ENCODE measurements around the gene PLPP3.

Gene PLPP3

DNA sequence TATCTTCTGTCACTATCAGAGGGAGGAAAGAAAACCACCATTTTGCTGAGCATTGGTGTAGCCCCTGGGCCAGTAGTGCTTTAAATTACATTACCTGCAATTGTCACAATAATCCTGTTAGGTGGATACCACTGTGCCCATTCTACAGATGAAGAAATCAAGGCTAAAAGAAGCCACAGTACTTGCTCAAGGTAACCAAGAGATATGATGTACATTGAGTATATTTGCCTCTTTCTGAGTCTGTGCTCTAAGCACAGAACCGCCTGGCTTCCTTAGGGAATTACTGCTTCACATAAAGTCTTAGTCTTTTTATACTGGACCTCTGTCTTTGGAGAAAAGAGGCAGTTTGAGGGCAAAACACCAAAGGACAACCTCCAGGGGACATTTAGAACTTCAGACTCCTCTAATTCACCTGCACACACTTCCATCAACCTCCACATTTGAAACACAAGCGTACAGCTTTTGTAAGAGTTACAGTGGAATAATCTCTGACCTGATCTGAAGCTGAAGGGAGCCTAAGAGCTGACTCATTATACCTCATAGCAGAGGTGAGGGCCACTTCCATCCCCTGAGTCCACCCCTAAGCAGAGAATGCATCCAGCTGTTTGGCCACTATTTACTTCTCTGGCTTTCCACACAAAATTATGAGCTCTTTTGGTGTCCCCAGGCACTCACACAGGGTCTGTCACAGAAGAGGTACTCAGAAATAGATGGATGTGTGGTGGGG lies 61.8 kb downstream of the PLPP3 start:
- no peak for DNase-seq

DNA sequence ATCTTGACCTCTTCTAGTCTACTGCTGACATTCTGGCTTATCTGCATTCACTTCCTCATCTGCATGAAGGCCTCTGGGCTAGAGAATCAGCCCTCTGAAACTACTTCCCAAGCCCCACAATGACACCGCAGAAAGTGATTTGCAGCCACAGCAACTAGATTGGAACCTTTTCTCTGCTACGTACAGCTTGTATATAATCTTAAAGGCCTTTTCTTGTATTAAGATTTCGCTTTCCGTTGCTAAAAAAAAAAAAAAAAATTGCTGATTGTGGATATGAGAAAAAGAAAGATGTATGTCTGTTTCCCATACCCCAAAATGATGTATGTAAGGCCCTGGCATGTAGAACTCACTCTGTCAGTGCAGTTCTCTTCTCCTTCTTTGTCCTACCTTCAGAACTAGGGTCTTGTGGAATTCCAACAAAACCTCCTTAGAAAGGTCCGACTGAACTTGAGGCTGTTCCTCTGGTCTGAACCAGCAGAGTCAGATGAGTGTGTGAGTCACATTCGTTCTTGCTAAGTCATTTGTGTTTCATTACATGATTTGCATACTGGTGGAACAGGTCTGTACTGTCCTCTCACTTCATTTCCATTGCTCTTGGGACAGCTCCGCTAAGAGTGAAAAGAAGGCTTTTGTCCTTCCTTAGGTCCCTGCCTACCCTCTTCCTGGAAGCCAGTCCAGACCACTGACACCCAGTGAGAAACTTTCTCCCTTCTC lies 62.7 kb downstream of the PLPP3 start:
- DNase-seq: no peak

DNA sequence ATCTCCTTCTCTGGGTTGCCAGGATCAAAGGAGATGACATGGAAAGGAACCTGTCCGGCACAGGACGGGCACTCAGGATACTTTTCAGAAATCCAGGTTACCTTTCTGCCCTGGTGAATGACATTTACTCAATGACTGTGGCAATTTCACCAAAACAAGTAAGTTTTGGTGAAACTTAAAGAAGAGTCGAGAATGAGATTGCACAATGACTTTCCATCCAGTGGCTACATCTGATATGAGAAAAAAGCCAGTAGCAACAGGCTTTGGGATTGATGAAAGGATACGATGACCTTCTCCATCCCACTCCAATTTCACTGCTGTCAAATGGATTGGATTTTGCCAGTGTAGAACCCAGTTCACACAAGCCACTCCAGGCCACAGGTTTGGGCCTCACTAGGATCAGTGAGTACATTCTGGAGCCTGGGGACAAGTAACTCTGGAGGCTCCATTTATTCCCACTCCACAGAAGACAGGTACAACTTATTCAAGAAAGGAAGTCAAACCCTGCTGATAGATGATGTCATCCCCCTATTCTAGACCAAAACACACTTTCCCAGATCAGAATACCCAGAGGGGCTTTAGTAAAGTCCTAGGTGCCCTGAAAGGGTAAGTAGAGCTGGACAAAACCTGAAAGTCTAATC lies 63.3 kb downstream of the PLPP3 start:
- no peak for DNase-seq

DNA sequence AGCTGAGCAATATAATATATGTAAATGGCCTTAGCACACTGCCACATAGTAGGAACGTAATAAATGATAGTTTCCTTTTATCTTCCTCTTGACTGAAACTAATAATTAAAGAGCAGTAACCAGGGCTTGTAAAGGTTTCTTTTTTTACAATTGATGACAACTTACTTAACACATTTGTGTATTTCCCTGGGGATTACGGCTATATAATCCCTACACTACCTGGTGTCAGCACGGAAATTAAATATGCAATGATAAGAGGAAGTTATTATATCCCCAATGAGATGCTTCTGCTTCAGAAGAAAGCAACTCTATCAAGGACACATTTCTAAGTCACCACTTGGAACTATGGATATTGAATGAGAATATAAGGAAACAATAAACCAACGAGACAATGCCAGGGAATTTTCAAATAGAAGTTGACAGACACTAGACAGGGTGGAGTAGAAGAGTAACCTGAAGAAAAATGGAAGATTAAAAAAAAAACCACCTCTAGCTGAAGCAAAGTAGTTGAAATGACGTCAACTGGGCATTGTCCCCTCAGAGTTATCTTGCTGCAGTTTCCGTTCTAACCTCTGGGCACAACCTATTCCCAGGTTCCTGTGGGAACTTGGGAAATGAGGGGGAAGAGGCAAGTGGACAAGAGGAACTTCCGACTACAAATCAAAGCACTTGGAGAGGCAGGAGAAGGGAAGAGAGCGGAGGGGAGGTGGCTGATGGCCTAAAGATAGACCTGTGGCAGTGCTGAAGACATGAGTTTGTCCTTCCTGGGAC lies 66.5 kb downstream of the PLPP3 start:
- DNase-seq: no peak

- no peak for DNase-seq
These were observed 67.6 kb downstream of the PLPP3 start for GRCh38 chr1:56511766-56512165.

- no peak for DNase-seq
These were observed 68.0 kb downstream of the PLPP3 start for GRCh38 chr1:56511364-56511763.

- no peak for DNase-seq
These were observed 68.7 kb downstream of the PLPP3 start for GRCh38 chr1:56510642-56511021.

- DNase-seq: no peak
These were observed 69.4 kb downstream of the PLPP3 start for GRCh38 chr1:56509713-56510641.

DNA sequence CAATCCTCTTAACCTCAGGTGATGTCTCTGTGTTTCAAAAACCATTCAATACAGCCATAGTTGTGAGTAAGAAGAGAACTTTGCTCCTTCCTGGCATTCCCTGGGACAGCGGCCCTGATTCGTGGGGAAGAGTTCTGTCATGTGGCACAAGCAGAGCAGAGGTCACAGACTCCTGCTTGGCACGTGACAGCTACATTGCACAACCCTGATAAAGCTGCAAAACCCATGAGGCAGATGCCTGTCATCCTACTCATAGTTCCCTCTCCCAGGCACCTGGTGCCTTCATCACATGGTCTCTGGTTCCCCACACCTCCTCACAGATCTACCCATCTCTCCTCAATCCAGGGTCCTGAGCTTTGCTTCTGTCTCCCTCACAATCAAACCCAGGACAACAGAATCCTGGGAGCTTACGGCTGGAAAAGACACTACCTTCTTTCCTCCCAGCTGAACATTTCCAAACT lies 70.8 kb downstream of the PLPP3 start:
- DNase-seq: no peak

- DNase-seq: no peak
These were observed 71.3 kb downstream of the PLPP3 start for GRCh38 chr1:56507925-56508522.

GRCh38 chr1:56506951-56507491 lies 72.3 kb downstream of the PLPP3 start:
- DNase-seq: no peak

DNA sequence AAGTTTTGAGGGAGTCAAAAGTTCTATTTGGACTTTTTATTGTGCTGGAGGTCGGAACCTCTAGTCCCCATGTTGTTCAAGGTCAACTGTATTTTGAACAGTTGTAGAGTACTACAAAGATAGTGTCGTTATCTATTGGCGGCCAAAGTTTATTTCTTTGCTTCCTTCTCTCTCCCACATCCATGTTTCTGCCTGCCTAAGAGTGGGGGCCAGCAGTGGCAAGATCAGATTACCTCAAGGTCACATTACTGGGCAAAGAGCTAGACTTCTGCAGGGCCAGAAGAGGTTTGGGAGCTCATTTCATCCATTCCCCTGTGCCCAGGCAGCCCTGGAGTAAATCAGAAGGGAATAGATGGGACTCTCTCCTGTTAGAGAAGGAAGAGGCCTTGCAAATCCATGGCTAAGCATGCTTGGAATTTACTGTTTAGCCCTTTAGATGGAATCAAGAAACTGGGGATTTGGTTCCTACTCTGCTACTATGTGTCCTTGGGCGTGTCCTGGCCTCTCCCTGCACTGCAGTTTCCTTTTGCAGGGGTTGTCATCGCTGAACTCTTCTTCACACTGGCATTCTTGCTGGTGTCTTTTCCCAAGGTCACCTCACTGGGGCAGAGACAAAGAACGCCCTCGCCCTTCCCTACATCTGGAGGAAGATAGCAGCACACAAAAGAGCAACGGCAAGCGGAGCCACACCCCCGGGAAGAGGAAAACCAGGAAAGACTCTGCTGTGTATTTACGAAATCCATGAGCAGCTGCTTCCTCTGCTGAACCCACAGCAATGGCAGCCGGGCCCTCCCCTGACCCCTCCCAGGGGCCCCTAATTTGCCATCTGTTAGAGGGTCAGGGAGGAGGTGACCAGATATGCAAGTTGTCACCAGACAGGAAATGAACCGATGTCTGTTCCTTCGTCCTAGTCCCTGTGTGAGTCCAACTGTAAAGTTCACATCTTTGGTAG lies 73.3 kb downstream of the PLPP3 start:
- DNase-seq: no peak

- DNase-seq: no peak
These were observed 76.6 kb downstream of the PLPP3 start for GRCh38 chr1:56502700-56503245.

DNA sequence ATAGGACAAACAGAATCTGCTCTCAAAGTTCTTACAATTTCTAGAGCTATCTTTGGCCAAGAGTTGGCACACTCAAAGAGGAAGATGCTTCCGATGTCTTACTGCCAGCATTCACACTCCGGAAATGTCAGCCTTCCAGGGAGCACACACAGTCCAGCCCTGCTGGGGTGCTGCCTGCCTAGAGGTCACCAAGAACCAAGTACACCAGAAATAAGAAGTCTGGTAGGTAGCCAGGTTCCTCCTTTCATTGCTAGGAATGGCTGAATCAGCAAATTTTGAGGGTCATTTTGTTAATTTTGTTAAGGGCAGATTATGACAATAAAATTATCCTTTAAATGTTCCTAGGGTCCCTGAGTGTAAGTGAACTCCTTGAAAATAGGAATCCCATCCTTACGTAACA lies 77.5 kb downstream of the PLPP3 start:
- DNase-seq: no peak

GRCh38 chr1:56501426-56501825 lies 77.9 kb downstream of the PLPP3 start:
- DNase-seq: no peak

DNA sequence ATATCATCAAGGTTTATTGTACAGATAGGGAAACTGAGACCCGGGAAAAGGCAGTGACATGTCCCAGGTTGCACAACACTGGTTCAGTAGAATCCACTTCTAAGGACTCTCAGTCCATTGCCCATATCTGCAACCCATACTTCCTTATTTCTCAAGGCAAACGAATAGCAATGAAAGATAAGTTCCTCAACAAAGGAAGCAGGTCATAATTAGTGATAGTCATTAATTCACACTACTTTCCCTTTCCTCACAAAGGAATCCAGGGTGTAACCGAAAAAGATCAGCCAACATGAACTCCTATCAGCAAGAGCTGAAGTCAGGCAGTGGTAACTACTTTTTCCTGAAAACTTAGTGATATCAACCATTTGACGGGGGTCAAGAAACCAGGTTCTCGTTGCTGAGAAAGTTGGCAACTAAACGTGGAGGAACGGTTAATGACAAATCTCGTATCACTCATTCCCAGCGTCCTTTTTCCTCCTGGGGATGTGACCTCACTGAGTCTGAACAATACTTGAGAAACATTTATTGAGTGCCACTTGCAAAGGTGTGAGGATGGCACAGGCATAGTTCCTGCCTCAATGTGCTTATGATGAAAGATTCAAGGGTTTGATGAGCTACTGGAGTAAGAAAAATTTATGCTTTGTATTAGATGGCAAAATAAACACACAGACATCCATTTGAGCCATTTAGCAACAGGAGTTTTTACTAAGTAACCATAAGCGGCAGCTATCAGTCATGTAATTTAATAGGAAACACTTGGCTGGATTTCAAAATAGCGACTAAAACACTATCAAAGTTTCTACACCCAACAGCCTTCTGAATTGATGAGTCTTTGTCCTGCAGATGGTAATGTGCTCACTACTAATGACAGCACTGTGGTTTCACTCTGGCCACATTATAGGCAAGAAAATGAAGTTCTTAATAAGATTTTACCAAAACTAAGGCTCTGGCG lies 82.3 kb downstream of the PLPP3 start:
- DNase-seq: no peak

- DNase-seq: no peak
These were observed 83.2 kb downstream of the PLPP3 start for GRCh38 chr1:56496158-56496557.

GRCh38 chr1:56495538-56495937 lies 83.8 kb downstream of the PLPP3 start:
- DNase-seq: no peak

DNA sequence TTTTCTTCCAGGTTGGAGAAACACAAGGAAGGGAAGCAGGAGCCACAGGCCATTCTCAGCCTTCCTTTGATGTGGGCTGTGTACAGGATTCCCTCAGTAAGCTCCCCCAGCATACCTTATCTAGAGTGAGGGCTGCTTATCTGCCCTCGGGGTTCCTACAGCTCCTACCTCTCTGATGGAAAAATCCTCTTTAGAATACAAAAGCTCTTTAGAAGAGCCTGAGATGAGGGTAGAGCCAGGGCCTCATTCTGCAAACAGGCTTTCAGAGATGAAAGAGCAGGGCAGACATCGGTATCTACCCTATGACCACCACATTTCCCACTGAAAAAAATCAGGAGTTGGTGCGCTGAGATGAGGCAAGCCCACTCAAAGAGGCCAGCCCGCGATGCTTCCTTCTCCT lies 85.1 kb downstream of the PLPP3 start:
- no peak for DNase-seq
